GM12872 (cell line): ENCODE data around the gene GREM2.

ENCODE experiments used
- TF ChIP-seq, protein P1 (sequence below): IDR thresholded peaks from 3 replicates; pipeline ENCODE4 v1.5.1; 2011; ENCODE audit warnings: low read depth, mild to moderate bottlenecking, low read length, moderate library complexity; ENCODE audit not compliant: insufficient read depth

GREM2 gene

DNA sequence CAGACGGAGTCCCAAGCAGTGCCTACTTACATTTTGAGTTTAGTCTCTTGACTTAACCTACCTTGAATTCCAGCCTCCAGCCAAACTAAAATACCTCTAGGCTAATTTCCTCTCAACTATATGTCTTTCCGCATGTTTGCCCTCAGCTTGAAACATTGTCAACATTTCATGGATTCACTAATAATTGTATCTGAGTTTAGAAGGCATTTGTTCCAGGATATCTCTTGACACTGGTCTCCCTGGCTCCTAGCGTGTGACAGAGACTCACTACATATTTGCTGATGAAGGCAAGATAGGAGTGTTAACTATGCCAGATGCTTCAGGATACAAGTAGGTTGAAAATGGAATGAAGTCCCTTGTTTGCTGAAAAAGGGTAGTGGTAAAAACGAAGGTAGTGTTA, 136.1 kb downstream of the GREM2 start:
- TF ChIP-seq, protein P1, sequence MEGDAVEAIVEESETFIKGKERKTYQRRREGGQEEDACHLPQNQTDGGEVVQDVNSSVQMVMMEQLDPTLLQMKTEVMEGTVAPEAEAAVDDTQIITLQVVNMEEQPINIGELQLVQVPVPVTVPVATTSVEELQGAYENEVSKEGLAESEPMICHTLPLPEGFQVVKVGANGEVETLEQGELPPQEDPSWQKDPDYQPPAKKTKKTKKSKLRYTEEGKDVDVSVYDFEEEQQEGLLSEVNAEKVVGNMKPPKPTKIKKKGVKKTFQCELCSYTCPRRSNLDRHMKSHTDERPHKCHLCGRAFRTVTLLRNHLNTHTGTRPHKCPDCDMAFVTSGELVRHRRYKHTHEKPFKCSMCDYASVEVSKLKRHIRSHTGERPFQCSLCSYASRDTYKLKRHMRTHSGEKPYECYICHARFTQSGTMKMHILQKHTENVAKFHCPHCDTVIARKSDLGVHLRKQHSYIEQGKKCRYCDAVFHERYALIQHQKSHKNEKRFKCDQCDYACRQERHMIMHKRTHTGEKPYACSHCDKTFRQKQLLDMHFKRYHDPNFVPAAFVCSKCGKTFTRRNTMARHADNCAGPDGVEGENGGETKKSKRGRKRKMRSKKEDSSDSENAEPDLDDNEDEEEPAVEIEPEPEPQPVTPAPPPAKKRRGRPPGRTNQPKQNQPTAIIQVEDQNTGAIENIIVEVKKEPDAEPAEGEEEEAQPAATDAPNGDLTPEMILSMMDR, result no peak

DNA sequence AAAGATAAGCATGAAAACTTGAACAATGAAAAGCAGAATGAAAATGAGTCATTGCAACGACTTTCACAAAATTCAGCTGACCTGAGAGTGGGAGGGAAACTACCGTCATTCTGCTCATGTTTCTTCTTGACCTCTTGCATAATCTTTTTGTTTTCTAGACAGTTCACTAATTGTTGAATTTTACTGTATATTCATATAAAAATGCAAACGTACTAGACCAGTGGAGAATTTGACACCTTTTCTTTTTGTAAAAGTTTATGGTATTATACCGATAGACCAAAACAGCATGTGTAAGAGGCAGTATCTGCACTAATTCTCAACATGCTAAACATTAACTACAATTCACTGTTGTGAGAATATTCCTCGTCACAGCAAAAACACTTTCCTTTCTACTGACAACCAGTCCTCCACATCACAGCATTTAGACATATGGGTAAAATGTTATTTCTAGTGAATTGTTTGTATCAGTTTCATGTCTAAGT, 137.8 kb downstream of the GREM2 start:
- TF ChIP-seq, protein P1, result no peak

DNA sequence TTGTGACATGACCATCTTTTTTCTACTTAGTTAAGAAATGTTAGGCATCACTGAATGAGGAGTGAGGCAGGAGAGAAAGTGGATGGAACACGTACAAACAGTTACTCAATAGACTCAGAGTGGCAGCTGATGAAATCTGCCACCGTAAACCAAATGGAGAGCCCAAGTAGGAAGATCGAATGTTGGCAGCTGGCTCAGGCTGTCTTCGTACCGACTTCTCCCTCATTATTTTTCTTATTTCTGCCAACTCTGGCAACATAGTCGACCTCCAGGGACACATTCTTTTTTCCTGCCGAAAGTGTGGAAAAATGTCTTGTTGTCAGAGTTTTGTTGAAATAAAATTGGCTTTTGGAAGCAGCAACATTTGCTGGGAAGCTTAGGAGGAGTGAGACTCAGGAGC, 143.3 kb downstream of the GREM2 start:
- TF ChIP-seq, protein P1, result no peak

DNA sequence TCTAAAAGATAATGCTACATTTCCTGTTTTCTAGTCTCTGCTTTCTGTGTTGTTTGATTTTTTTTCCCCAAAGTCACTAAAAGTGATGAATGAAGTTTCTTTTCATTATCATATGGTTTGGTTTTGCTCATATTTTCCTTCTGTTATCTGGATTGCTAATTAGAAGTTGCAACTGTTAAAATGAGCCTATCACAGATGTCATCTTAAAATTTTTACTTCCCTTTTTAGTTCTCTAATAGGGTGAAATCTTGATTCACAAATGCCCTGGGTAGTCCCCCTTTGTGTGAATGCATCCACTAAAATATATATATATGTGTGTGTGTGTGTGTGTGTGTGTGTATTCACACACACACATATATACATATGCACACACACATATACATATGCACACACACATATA, 144.1 kb downstream of the GREM2 start:
- TF ChIP-seq, protein P1, result no peak

DNA sequence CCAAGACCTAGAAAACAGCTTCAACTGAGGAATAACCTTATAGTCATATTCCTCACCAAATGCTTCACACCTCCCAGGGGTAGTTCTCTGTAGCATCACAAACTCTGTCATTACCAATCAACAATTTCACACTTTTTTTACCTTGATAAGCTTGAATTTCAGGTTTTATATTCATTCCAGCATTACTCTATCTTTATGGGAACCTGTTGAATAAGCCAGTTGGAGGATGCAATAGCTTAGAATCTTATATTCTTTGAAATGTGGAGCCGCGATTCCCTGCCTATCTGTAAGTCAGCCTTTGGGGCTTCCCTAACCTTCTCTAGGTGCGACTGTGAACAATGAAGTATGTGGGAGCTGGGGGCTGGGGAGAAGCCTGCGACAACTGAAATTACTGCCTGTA, 145.4 kb downstream of the GREM2 start:
- TF ChIP-seq, protein P1, result no peak

DNA sequence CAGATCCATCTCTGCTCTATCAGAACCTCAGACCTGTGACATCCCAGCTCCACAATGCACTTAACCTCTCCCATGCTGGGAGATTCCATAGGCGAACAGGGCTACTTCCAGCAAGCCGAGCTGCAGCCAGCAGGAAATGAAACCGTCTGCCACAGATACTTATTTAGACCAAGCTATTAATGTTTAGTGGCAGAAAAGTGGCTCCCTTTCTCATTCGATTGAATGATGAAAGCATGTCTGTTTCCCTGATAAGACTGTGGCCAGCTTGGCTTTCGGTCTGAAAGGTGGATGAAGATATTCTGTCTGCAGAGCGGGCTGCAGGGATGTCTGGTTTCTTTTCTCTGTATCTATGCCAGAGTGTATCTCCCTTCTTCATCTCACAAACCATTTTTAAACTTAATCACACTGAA, 146.4 kb downstream of the GREM2 start:
- TF ChIP-seq, protein P1, result no peak

DNA sequence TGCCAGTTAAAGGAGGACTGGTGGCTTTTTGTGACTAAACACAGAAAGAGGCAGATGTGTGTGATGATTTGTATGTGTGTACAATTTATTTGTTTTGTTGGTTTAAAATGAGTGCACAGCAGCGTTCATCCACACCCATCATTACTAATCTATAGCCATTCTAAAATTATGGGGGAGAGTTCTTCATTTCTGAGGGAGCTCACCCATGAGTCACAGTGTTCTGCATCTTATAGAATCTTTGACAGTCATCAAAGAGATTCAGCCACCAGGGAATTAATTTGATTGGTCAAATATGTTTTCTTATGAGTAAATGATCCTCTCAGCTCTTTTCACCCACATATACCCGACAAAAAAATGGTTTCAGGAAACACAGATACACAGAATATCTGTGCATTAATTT, 147.9 kb downstream of the GREM2 start:
- TF ChIP-seq, protein P1, result no peak

DNA sequence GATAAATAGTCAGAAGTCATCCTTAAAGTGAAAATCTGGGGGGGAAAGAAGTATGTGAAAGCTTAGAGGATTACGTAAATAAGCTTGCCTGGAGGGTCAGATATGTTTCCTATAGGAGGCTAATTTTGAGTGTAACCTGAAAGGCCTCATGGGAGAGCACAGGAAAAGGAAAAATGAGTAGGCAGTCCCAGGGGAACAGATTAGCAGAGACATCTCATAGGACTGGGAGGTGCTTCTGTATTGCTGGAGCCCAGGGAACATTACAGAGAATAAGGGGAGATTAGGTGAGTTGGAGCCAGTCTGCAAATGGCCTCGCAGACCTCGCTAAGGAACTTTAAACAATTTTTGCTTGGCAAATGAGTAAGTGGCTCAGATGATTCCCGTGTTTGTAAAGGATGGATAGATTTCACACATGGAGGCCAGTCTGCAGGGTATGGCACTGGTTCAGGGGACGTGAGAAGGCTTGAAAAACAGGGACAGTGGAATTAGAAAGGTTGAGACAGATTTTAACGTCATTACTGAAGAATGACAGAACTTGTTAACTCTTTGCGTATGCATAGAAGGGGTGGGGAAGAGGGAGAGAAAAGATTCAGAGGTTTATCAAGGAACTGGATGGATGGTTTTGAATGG, 149.1 kb downstream of the GREM2 start:
- TF ChIP-seq, protein P1, result no peak
